ENCODE measurements around the gene BHLHE40. TPM values are rescaled to one million over a fixed set of nuclear protein-coding genes. Genes with fewer than 3 reads are reported as not detected.

BHLHE40 gene
- total and polyA plus RNA-seq, 2 of the 13 experiments (the other 11 are each of a cell fraction or from before 2014, with no cell fraction given) = 1.8 to 51.0 TPM

DNA sequence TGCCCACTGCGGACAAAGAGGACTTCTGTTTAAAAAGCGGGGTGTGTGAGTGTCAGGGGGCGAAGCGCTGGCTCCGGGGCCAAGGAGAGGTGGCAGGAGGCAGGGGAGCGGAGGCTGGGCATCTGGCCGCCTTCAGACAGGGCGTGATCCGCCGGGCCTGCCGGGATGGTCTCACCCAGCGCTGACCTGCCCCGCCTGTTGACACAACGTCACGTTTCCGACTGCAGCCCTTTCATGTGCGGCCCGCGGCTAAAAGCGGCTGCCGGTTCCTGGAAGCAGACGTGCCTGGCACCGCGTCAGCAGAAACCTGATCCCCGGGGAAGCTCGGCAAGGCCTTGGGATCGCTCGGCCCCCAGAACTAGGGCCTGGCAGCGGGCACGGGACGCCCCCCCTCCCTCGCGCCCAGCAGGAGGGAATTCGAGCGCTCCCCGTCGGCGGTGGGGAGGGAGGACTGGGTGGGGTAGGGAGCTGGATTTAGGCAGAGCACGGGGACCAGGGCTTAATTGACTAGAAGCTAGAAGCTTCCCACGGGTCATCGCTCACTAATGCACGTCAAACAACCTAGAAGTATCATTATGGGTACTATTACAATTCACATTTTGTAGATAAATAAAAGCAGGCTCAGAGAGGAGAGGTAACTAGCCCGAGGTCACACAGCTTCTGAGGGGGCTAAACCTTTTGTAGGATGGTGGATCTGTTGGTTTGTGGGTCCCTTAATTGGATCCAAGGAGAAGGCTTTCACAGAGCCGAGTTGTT lies 7.7 kb downstream of the BHLHE40 start (continued):
- TF ChIP-seq ONECUT2 (CRISPR knock-in tag; IDR thresholded peaks at IDR 0.05) = no peak
- TF ChIP-seq, protein P1, sequence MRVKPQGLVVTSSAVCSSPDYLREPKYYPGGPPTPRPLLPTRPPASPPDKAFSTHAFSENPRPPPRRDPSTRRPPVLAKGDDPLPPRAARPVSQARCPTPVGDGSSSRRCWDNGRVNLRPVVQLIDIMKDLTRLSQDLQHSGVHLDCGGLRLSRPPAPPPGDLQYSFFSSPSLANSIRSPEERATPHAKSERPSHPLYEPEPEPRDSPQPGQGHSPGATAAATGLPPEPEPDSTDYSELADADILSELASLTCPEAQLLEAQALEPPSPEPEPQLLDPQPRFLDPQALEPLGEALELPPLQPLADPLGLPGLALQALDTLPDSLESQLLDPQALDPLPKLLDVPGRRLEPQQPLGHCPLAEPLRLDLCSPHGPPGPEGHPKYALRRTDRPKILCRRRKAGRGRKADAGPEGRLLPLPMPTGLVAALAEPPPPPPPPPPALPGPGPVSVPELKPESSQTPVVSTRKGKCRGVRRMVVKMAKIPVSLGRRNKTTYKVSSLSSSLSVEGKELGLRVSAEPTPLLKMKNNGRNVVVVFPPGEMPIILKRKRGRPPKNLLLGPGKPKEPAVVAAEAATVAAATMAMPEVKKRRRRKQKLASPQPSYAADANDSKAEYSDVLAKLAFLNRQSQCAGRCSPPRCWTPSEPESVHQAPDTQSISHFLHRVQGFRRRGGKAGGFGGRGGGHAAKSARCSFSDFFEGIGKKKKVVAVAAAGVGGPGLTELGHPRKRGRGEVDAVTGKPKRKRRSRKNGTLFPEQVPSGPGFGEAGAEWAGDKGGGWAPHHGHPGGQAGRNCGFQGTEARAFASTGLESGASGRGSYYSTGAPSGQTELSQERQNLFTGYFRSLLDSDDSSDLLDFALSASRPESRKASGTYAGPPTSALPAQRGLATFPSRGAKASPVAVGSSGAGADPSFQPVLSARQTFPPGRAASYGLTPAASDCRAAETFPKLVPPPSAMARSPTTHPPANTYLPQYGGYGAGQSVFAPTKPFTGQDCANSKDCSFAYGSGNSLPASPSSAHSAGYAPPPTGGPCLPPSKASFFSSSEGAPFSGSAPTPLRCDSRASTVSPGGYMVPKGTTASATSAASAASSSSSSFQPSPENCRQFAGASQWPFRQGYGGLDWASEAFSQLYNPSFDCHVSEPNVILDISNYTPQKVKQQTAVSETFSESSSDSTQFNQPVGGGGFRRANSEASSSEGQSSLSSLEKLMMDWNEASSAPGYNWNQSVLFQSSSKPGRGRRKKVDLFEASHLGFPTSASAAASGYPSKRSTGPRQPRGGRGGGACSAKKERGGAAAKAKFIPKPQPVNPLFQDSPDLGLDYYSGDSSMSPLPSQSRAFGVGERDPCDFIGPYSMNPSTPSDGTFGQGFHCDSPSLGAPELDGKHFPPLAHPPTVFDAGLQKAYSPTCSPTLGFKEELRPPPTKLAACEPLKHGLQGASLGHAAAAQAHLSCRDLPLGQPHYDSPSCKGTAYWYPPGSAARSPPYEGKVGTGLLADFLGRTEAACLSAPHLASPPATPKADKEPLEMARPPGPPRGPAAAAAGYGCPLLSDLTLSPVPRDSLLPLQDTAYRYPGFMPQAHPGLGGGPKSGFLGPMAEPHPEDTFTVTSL (CRISPR knock-in tag; IDR thresholded peaks at IDR 0.05; ENCODE audit: borderline replicate concordance) = peak; percentile 98
- TF ChIP-seq ZFP37 (CRISPR knock-in tag; IDR thresholded peaks at IDR 0.05; ENCODE audit: borderline replicate concordance) = 0 out of 2 replicates have a peak, but pooled peaks have one; percentile 58
- TF ChIP-seq KLF13 (CRISPR knock-in tag; IDR thresholded peaks at IDR 0.05) = 0 out of 2 replicates have a peak, but pooled peaks have one; percentile 67
- peak; percentile 99 for TF ChIP-seq ETV6 (CRISPR knock-in tag; conservative IDR thresholded peaks at IDR 0.05)
- TF ChIP-seq TCF7L2 (IDR thresholded peaks at IDR 0.05; ENCODE audit: low read depth, low read length) = peak; percentile 72; the same call in 1 of the 2 replicates
- peak; percentile 99 for TF ChIP-seq TBL1XR1 (IDR thresholded peaks at IDR 0.05; ENCODE audit: borderline replicate concordance, low read length, partially characterized antibody)
- no peak for TF ChIP-seq HMGA1 (CRISPR knock-in tag; conservative IDR thresholded peaks at IDR 0.05)
- TF ChIP-seq, protein P2, sequence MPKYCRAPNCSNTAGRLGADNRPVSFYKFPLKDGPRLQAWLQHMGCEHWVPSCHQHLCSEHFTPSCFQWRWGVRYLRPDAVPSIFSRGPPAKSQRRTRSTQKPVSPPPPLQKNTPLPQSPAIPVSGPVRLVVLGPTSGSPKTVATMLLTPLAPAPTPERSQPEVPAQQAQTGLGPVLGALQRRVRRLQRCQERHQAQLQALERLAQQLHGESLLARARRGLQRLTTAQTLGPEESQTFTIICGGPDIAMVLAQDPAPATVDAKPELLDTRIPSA (CRISPR knock-in tag; IDR thresholded peaks at IDR 0.05; ENCODE audit: borderline replicate concordance) = no peak
- peak; percentile 36; the same call in 1 of the 2 replicates for TF ChIP-seq POLR2AphosphoS5 (IDR thresholded peaks at IDR 0.05; ENCODE audit: low read depth, low read length)
- peak; percentile 29 for TF ChIP-seq ZNF781 (CRISPR knock-in tag; IDR thresholded peaks at IDR 0.05; ENCODE audit: borderline replicate concordance, not compliant biosample characterization)
- TF ChIP-seq AGO1 (IDR thresholded peaks at IDR 0.05; ENCODE audit: low read depth, low read length, poor library complexity, severe bottlenecking) = peak; percentile 98
- TF ChIP-seq THYN1 (CRISPR knock-in tag; IDR thresholded peaks at IDR 0.05; ENCODE audit: borderline replicate concordance, low read depth) = no peak
- peak; percentile 20; the same call in 1 of the 2 replicates for TF ChIP-seq SNAI1 (CRISPR knock-in tag; IDR thresholded peaks at IDR 0.05; ENCODE audit: borderline replicate concordance)
- TF ChIP-seq, protein P3, sequence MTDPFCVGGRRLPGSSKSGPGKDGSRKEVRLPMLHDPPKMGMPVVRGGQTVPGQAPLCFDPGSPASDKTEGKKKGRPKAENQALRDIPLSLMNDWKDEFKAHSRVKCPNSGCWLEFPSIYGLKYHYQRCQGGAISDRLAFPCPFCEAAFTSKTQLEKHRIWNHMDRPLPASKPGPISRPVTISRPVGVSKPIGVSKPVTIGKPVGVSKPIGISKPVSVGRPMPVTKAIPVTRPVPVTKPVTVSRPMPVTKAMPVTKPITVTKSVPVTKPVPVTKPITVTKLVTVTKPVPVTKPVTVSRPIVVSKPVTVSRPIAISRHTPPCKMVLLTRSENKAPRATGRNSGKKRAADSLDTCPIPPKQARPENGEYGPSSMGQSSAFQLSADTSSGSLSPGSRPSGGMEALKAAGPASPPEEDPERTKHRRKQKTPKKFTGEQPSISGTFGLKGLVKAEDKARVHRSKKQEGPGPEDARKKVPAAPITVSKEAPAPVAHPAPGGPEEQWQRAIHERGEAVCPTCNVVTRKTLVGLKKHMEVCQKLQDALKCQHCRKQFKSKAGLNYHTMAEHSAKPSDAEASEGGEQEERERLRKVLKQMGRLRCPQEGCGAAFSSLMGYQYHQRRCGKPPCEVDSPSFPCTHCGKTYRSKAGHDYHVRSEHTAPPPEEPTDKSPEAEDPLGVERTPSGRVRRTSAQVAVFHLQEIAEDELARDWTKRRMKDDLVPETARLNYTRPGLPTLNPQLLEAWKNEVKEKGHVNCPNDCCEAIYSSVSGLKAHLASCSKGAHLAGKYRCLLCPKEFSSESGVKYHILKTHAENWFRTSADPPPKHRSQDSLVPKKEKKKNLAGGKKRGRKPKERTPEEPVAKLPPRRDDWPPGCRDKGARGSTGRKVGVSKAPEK (CRISPR knock-in tag; IDR thresholded peaks at IDR 0.05; ENCODE audit: borderline replicate concordance) = peak; percentile 88; the same call in 1 of the 2 replicates
- TF ChIP-seq NRL (CRISPR knock-in tag; IDR thresholded peaks at IDR 0.05; ENCODE audit: borderline replicate concordance) = peak; percentile 98
- peak; percentile 99 for TF ChIP-seq TARDBP (CRISPR knock-in tag; IDR thresholded peaks at IDR 0.05)
